SK-N-SH treated with all-trans-retinoic acid at 6 μM for 48 hours (cell line): ENCODE data around the gene PPIAL4G.
"Not testable (repeated sequence)": the region's sequence is repeated elsewhere in the genome, so short reads cannot be mapped to it uniquely, and the experiment has no call there.

Experiments
- OSR1 ChIP-seq: fragments of 250-450 bp; sonication (Bioruptor Pico); IDR thresholded peaks from 2 replicates; pipeline ENCODE4 v1.8.0; 2022; ENCODE audit warnings: moderate library complexity, mild to moderate bottlenecking, inconsistent platforms
- RARB ChIP-seq: fragments of 250-450 bp; sonication (Bioruptor Pico); IDR thresholded peaks from 2 replicates; pipeline ENCODE4 v1.8.0; 2021; ENCODE audit warnings: mild to moderate bottlenecking, moderate library complexity
- TOX ChIP-seq: fragments of 250-450 bp; sonication (Bioruptor Pico); IDR thresholded peaks from 2 replicates; pipeline ENCODE4 v1.8.0; 2021; ENCODE audit warnings: mild to moderate bottlenecking, moderate library complexity, borderline replicate concordance
- ZNF8 ChIP-seq: fragments of 450-650 bp; formaldehyde crosslinking; IDR thresholded peaks from 2 replicates; pipeline ENCODE4 v1.5.0; 2020; ENCODE audit warnings: mild to moderate bottlenecking, moderate library complexity
- TF ChIP-seq, protein P1 (sequence below): fragments of 250-450 bp; sonication (Bioruptor Pico); IDR thresholded peaks from 2 replicates; pipeline ENCODE4 v1.5.1; 2020; ENCODE audit warnings: low read depth, mild to moderate bottlenecking, moderate library complexity

DNA sequence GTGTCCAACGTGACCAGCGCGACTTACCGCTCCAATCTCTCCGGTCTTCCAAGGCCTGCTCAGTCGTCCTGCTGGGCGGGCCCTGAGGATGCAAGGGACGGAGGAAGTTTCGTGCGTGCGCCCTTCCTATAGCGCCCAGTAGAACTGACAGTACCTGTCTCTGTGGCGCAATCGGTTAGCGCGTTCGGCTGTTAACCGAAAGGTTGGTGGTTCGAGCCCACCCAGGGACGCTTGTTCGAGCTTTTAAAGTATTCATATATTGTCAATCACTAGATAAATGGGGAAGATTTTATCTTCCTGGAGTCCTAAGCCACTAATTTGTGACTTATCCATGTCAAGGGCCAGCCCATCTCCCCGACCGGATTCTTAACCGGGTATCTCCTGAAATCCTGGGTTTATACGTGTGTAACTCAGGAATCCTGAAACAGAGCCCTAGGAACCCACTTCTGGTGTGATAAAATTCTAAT, 46.0 kb upstream of the PPIAL4G start:
- TF ChIP-seq, protein P1, sequence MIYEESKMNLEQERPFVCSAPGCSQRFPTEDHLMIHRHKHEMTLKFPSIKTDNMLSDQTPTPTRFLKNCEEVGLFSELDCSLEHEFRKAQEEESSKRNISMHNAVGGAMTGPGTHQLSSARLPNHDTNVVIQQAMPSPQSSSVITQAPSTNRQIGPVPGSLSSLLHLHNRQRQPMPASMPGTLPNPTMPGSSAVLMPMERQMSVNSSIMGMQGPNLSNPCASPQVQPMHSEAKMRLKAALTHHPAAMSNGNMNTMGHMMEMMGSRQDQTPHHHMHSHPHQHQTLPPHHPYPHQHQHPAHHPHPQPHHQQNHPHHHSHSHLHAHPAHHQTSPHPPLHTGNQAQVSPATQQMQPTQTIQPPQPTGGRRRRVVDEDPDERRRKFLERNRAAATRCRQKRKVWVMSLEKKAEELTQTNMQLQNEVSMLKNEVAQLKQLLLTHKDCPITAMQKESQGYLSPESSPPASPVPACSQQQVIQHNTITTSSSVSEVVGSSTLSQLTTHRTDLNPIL (CRISPR knock-in tag) = not testable (repeated sequence)
- TF ChIP-seq TOX (CRISPR knock-in tag); ZNF8 (CRISPR knock-in tag); RARB; OSR1 (CRISPR knock-in tag): not testable (repeated sequence)
